ENCODE results near the gene TP63. TPM values are rescaled to one million over a fixed set of nuclear protein-coding genes. Genes with fewer than 3 reads are reported as not detected.

Gene TP63
- total RNA-seq, 2 donors from 2014 or later, result not detected

- TF ChIP-seq CTCF (conservative IDR thresholded peaks at IDR 0.05), result no peak
- no peak overlapping the region for H3K4me3 ChIP-seq (ENCODE audit: low read length)
- no peak overlapping the region for H3K27ac ChIP-seq (ENCODE audit: low read depth, low read length)
- Mint-ChIP-seq H3K27me3 (ENCODE audit: insufficient read depth) (no peaks in the 10 kb centered on the region), H3K27ac (no peak overlapping the region), H3K4me3 (no peak overlapping the region), H3K4me1 (no peaks in the 10 kb centered on the region), H3K9me3 (no peaks in the 10 kb centered on the region), H3K36me3 (ENCODE audit: low read depth) (no peaks in the 10 kb centered on the region)
- DNase-seq, result no peak
- H3K9me3 ChIP-seq (ENCODE audit: control insufficient read depth, low read length), result no peaks in the 10 kb centered on the region
- H3K9ac ChIP-seq (ENCODE audit: extremely low read depth, low read length, poor library complexity, severe bottlenecking), result no peak overlapping the region
- no peaks in the 10 kb centered on the region for H3K36me3 ChIP-seq (ENCODE audit: control insufficient read depth, insufficient read depth, low read length)
- H3K27me3 ChIP-seq (ENCODE audit: control insufficient read depth, insufficient read depth, low read length, poor library complexity, severe bottlenecking), result no peaks in the 10 kb centered on the region
- WGBS, 2 experiments (ENCODE audit: insufficient coverage in 1 of 2, insufficient read length in 1 of 2), result 22% methylated on average over 2 of the region's 2 CpGs; no CpG with 5 or more reads in 1 of the 2 experiments
- H3K4me1 ChIP-seq (ENCODE audit: control insufficient read depth, insufficient read depth, low read length), result no peaks in the 10 kb centered on the region
Measured at GRCh38 chr3:189625572-189625971, 5.6 kb upstream of the TP63 start.

DNA sequence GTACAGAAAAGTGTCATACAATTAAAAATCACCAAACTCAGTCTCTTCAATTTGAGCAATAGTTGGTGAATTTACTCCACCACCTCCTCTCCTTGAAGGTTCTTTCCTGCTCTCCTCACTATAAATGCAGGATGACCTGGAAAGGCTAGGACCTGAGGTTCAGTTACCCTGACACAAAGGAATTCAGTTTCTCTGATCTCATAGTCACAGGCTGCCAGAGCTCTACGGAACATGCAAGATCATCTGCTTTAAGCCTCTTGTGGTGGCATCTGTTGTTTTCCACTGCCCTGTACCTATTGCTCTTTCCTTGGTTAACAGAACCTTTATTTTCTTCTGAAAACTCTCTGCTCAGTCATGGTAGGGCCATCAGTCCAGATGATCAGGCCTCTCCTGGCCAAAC lies 4.9 kb upstream of the TP63 start:
- Histone ChIP-seq H3K27ac (ENCODE audit: low read depth, low read length) (no peak overlapping the region), H3K4me1 (ENCODE audit: control insufficient read depth, insufficient read depth, low read length) (no peaks in the 10 kb centered on the region), H3K4me3 (ENCODE audit: low read length) (no peak overlapping the region), H3K9ac (ENCODE audit: extremely low read depth, low read length, poor library complexity, severe bottlenecking) (no peak overlapping the region), H3K36me3 (ENCODE audit: control insufficient read depth, insufficient read depth, low read length) (no peaks in the 10 kb centered on the region), H3K27me3 (ENCODE audit: control insufficient read depth, insufficient read depth, low read length, poor library complexity, severe bottlenecking) (no peaks in the 10 kb centered on the region), H3K9me3 (ENCODE audit: control insufficient read depth, low read length) (no peaks in the 10 kb centered on the region)
- TF ChIP-seq CTCF (conservative IDR thresholded peaks at IDR 0.05), result no peak
- H3K9me3 Mint-ChIP-seq, result no peaks in the 10 kb centered on the region
- DNase-seq, result no peak
- no peaks in the 10 kb centered on the region for H3K27me3 Mint-ChIP-seq (ENCODE audit: insufficient read depth)
- no peak overlapping the region for H3K27ac Mint-ChIP-seq
- H3K4me3 Mint-ChIP-seq, result no peak overlapping the region
- H3K4me1 Mint-ChIP-seq, result no peaks in the 10 kb centered on the region
- WGBS, 2 experiments (ENCODE audit: insufficient coverage in 1 of 2, insufficient read length in 1 of 2), result 90 to 100% methylated on average over 1 of the region's 1 CpG
- no peaks in the 10 kb centered on the region for H3K36me3 Mint-ChIP-seq (ENCODE audit: low read depth)

DNA sequence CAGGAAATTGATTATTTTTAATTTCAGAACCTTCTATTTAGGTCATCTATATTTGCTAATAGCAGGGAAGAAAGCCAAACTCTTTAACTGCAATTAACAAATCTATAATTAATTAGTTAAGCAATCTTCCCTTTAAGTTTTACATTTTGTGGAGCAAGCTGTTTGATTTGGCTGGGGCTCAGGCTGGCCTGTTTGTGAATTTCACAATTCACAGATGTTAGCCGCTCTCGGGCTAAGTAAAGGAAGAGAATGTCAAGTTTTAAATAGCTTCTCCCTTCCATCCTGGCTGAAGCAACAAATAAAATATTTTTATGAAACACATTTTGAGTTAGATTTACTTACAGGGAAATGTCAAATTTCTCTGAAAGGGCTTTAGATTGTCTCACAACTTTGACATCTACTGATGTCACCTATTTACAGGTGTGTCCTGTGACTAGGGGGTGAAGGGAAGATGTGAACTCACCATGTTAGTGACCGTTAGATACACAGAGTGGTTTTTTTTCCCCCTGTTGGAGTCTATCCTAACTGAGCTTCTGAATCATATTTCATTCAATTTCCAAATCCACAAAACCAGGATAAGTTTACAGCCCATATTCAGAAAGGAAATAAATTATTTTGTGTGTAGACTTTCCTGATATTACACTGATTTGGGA lies 1.3 kb upstream of the TP63 start:
- DNase-seq, result no peak
- no peaks in the 10 kb centered on the region for H3K36me3 Mint-ChIP-seq (ENCODE audit: low read depth)
- no peaks in the 10 kb centered on the region for H3K9me3 Mint-ChIP-seq

More for the DNA sequence above, 1.3 kb upstream of the TP63 start:
- no peak for TF ChIP-seq CTCF (conservative IDR thresholded peaks at IDR 0.05)
- no peaks in the 10 kb centered on the region for H3K36me3 ChIP-seq (ENCODE audit: control insufficient read depth, insufficient read depth, low read length)
- H3K4me3 Mint-ChIP-seq, result no peak overlapping the region
- H3K4me3 ChIP-seq (ENCODE audit: low read length), result no peak overlapping the region
- no peak overlapping the region for H3K27ac Mint-ChIP-seq
- peaks cover 2% of the 10 kb centered on the region for H3K4me1 Mint-ChIP-seq
- H3K9me3 ChIP-seq (ENCODE audit: control insufficient read depth, low read length), result no peaks in the 10 kb centered on the region
- no peaks in the 10 kb centered on the region for H3K27me3 Mint-ChIP-seq (ENCODE audit: insufficient read depth)
- no peak overlapping the region for H3K27ac ChIP-seq (ENCODE audit: low read depth, low read length)
- 94% methylated on average over 3 of the region's 3 CpGs; no CpG with 5 or more reads in 1 of the 2 experiments for WGBS, 2 experiments (ENCODE audit: insufficient coverage in 1 of 2, insufficient read length in 1 of 2)
- no peak overlapping the region for H3K9ac ChIP-seq (ENCODE audit: extremely low read depth, low read length, poor library complexity, severe bottlenecking)
- H3K4me1 ChIP-seq (ENCODE audit: control insufficient read depth, insufficient read depth, low read length), result no peaks in the 10 kb centered on the region
- H3K27me3 ChIP-seq (ENCODE audit: control insufficient read depth, insufficient read depth, low read length, poor library complexity, severe bottlenecking), result no peaks in the 10 kb centered on the region
